ENCODE data around the gene ALPP. TPM values are rescaled to one million over a fixed set of nuclear protein-coding genes. Genes with fewer than 3 reads are reported as not detected.

ALPP gene
- total and polyA plus RNA-seq, 5 donors from 2014 or later, result not detected

DNA sequence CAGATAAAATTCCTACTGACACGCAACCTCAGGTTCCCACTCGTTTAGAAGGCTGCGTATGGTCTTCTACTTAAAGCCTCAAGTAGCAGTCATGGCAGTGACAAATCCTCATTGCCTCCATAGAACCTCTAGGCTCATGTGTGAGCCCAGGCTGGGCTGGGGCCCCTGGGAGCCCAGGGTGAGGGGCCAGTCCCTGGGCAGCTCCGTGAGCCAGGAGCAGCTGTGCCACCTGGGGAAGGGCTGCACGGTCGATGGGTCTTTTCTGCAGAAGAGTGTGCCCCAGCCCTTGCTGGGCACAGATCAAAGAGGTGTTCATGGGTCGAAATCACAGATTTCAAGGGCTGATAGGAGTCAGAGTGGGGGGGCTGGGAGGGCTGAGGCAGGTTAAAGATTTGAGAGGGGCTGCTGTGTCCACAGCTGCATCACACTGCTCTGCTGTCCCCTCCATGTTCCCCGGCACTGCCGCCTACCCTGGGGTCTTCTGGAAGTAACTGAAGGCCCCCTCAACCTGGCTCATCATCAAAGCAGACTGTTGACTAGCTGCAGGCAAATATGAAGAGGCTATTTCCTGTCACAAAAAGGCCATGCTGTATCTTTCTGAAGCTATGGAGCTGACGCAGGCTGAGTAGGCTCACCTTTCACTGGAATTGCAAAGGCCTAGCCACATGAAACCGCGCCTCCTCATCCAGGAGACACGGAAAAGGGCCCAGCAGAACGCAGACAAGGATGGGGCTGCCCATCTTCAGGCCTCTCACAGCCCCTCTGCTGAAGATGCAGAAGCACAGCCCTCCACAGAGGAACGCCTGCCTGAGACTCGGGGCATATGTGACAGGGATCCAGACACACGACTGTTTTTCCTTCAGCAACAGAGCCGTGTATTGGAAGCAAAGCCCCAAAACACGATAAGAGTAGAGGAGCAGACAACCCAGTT is 35.7 kb upstream of the ALPP start:
- Mint-ChIP-seq H3K9me3 (peaks cover 0 to 5% (median 0%) of the 10 kb centered on the region in 7 donors), H3K27ac (no peak overlapping the region), H3K4me1 (peaks cover 0 to 10% (median 3%) of the 10 kb centered on the region in 4 donors), H3K36me3 (no peaks in the 10 kb centered on the region), H3K27me3 (peaks cover 15% of the 10 kb centered on the region), H3K4me3 (no peak overlapping the region)
- Histone ChIP-seq H3K9me3 (ENCODE audit: control insufficient read depth in 2 of 2, low read length in 2 of 2) (no peaks in the 10 kb centered on the region), H3K4me3 (ENCODE audit: low read depth, low read length) (no peak overlapping the region), H3K27me3 (ENCODE audit: control insufficient read depth, insufficient read depth, low read length) (no peaks in the 10 kb centered on the region), H3K36me3 (ENCODE audit: control insufficient read depth, insufficient read depth, low read length) (no peaks in the 10 kb centered on the region), H3K4me1 (ENCODE audit: control insufficient read depth, insufficient read depth, low read length, poor library complexity, severe bottlenecking) (no peaks in the 10 kb centered on the region), H3K27ac (ENCODE audit: insufficient read depth, low read length, poor library complexity, severe bottlenecking) (no peak overlapping the region)
- ATAC-seq (ENCODE audit: low read depth in 2 of 2), result no peak
- no peak for DNase-seq

DNA sequence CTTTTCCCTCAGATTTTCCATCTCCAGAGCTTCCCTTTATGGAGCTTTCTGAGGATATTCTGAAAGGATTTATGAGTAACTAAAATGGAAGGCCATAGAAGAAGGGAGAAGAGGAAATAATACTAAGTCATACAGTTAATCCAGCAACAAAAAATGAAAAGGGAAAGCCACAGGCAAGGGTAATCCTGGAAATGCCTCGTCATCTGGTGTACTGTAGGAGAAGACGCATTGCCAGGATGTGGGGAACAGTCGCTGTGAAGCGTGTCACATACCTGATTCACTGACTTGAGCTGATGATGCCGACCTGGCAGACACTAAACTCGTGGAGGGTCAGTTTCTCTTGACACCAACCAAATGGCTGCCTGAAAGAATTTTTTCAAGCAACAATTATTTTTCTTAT is 34.7 kb upstream of the ALPP start:
- H3K9me3 Mint-ChIP-seq, result peaks cover 0 to 5% (median 0%) of the 10 kb centered on the region in 7 donors

DNA sequence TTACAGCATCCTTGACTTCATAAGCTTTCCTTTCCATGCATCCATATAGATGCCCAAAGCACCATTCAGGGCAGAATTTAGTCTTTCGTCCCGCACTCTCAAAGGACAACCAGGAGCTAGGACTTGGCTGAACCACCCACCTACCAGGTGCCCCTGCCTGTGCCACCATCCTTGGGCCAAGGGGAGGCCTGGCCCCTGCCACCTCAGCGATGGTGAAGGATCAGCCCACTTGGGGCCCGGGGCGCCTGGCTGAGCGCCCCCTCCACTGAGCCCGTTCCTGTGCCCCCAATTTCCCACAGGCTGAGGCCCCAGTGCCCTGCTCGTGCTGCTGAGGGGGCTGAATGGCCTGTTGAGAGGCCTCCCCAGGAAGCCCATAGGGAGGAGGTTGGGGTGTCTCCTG is 33.3 kb upstream of the ALPP start:
- no peak overlapping the region for H3K4me3 Mint-ChIP-seq
- no peaks in the 10 kb centered on the region for H3K36me3 Mint-ChIP-seq
- Histone ChIP-seq H3K36me3 (ENCODE audit: control insufficient read depth, insufficient read depth, low read length) (no peaks in the 10 kb centered on the region), H3K27me3 (ENCODE audit: control insufficient read depth, insufficient read depth, low read length) (peaks cover 3% of the 10 kb centered on the region), H3K4me3 (ENCODE audit: low read depth, low read length) (no peak overlapping the region), H3K4me1 (ENCODE audit: control insufficient read depth, insufficient read depth, low read length, poor library complexity, severe bottlenecking) (peaks cover 9% of the 10 kb centered on the region), H3K9me3 (ENCODE audit: control insufficient read depth in 2 of 2, low read length in 2 of 2) (no peaks in the 10 kb centered on the region), H3K27ac (ENCODE audit: insufficient read depth, low read length, poor library complexity, severe bottlenecking) (no peak overlapping the region)
- H3K9me3 Mint-ChIP-seq, result peaks cover 0 to 5% (median 0%) of the 10 kb centered on the region in 7 donors
- DNase-seq, result no peak
- H3K4me1 Mint-ChIP-seq, result peaks cover 0 to 10% (median 3%) of the 10 kb centered on the region in 4 donors
- H3K27me3 Mint-ChIP-seq, result peaks cover 18% of the 10 kb centered on the region
- H3K27ac Mint-ChIP-seq, result no peak overlapping the region
- ATAC-seq (ENCODE audit: low read depth in 2 of 2), result no peak

More for the DNA sequence above, 34.7 kb upstream of the ALPP start:
- Histone ChIP-seq H3K4me1 (ENCODE audit: control insufficient read depth, insufficient read depth, low read length, poor library complexity, severe bottlenecking) (no peaks in the 10 kb centered on the region), H3K4me3 (ENCODE audit: low read depth, low read length) (no peak overlapping the region), H3K27ac (ENCODE audit: insufficient read depth, low read length, poor library complexity, severe bottlenecking) (no peak overlapping the region), H3K27me3 (ENCODE audit: control insufficient read depth, insufficient read depth, low read length) (no peaks in the 10 kb centered on the region), H3K9me3 (ENCODE audit: control insufficient read depth in 2 of 2, low read length in 2 of 2) (no peaks in the 10 kb centered on the region), H3K36me3 (ENCODE audit: control insufficient read depth, insufficient read depth, low read length) (no peaks in the 10 kb centered on the region)
- H3K27me3 Mint-ChIP-seq, result peaks cover 18% of the 10 kb centered on the region
- no peak overlapping the region for H3K27ac Mint-ChIP-seq
- H3K4me1 Mint-ChIP-seq, result peaks cover 0 to 10% (median 3%) of the 10 kb centered on the region in 4 donors
- DNase-seq (no peak), ATAC-seq (ENCODE audit: low read depth in 2 of 2) (no peak)
- no peak overlapping the region for H3K4me3 Mint-ChIP-seq
- no peaks in the 10 kb centered on the region for H3K36me3 Mint-ChIP-seq

GRCh38 chr2:232347369-232347768 is 31.2 kb upstream of the ALPP start:
- H3K9me3 ChIP-seq (ENCODE audit: control insufficient read depth in 2 of 2, low read length in 2 of 2), result no peaks in the 10 kb centered on the region
- no peaks in the 10 kb centered on the region for H3K36me3 ChIP-seq (ENCODE audit: control insufficient read depth, insufficient read depth, low read length)
- DNase-seq (no peak), ATAC-seq (ENCODE audit: low read depth in 2 of 2) (no peak)
- Mint-ChIP-seq H3K4me3 (no peak overlapping the region), H3K4me1 (peaks cover 0 to 15% (median under 1%) of the 10 kb centered on the region in 4 donors), H3K36me3 (no peaks in the 10 kb centered on the region), H3K27me3 (peaks cover 20% of the 10 kb centered on the region), H3K9me3 (peaks cover 0 to 5% (median 0%) of the 10 kb centered on the region in 7 donors), H3K27ac (no peak overlapping the region)
- peaks cover 24% of the 10 kb centered on the region for H3K4me1 ChIP-seq (ENCODE audit: control insufficient read depth, insufficient read depth, low read length, poor library complexity, severe bottlenecking)
- H3K27ac ChIP-seq (ENCODE audit: insufficient read depth, low read length, poor library complexity, severe bottlenecking), result no peak overlapping the region
- H3K4me3 ChIP-seq (ENCODE audit: low read depth, low read length), result no peak overlapping the region
- H3K27me3 ChIP-seq (ENCODE audit: control insufficient read depth, insufficient read depth, low read length), result peaks cover 4% of the 10 kb centered on the region

DNA sequence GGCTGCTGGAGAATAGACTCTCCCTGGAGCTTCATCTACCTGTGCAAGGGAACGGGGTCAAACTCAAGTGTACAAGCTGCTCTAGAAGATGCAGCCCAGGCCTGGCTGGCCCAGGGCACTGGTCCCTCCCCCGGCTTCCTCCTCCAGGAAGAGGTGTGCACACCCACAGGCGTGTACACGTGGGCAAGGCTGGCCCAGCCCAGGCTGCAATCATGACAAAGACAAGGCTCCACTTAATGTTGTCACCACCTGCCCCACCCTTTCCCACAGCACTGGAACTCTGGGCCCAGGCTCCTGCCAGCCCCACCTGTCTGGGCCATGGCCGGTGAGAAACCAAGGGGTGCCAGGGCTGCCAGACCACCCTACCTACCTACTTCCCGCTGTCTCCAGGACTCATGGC is 29.6 kb upstream of the ALPP start:
- Mint-ChIP-seq H3K36me3 (no peaks in the 10 kb centered on the region), H3K9me3 (peaks cover 0 to 5% (median 0%) of the 10 kb centered on the region in 7 donors), H3K27me3 (peaks cover 25% of the 10 kb centered on the region), H3K4me3 (no peak overlapping the region), H3K4me1 (peaks cover 0 to 6% (median 0%) of the 10 kb centered on the region in 4 donors), H3K27ac (no peak overlapping the region)
- Histone ChIP-seq H3K9me3 (ENCODE audit: control insufficient read depth in 2 of 2, low read length in 2 of 2) (no peaks in the 10 kb centered on the region), H3K4me3 (ENCODE audit: low read depth, low read length) (no peak overlapping the region), H3K27ac (ENCODE audit: insufficient read depth, low read length, poor library complexity, severe bottlenecking) (no peak overlapping the region), H3K27me3 (ENCODE audit: control insufficient read depth, insufficient read depth, low read length) (peaks cover 8% of the 10 kb centered on the region), H3K36me3 (ENCODE audit: control insufficient read depth, insufficient read depth, low read length) (no peaks in the 10 kb centered on the region), H3K4me1 (ENCODE audit: control insufficient read depth, insufficient read depth, low read length, poor library complexity, severe bottlenecking) (peaks cover 26% of the 10 kb centered on the region)
- ATAC-seq (ENCODE audit: low read depth in 2 of 2) (peak in 1 of 2 donors; percentile 43), DNase-seq (peak in 1 of 3 donors; percentile 54)

- no peak overlapping the region for H3K27ac Mint-ChIP-seq
- peaks cover 0 to 2% (median 0%) of the 10 kb centered on the region in 7 donors for H3K9me3 Mint-ChIP-seq
- Histone ChIP-seq H3K36me3 (ENCODE audit: control insufficient read depth, insufficient read depth, low read length) (no peaks in the 10 kb centered on the region), H3K27me3 (ENCODE audit: control insufficient read depth, insufficient read depth, low read length) (peaks cover 8% of the 10 kb centered on the region), H3K27ac (ENCODE audit: insufficient read depth, low read length, poor library complexity, severe bottlenecking) (no peak overlapping the region), H3K4me1 (ENCODE audit: control insufficient read depth, insufficient read depth, low read length, poor library complexity, severe bottlenecking) (peaks cover 26% of the 10 kb centered on the region), H3K9me3 (ENCODE audit: control insufficient read depth in 2 of 2, low read length in 2 of 2) (no peaks in the 10 kb centered on the region), H3K4me3 (ENCODE audit: low read depth, low read length) (no peak overlapping the region)
- no peak overlapping the region for H3K4me3 Mint-ChIP-seq
- H3K27me3 Mint-ChIP-seq, result peaks cover 28% of the 10 kb centered on the region
- no peak for ATAC-seq (ENCODE audit: low read depth in 2 of 2)
- DNase-seq, result no peak
- no peaks in the 10 kb centered on the region for H3K36me3 Mint-ChIP-seq
- peaks cover 0 to 4% (median 0%) of the 10 kb centered on the region in 4 donors for H3K4me1 Mint-ChIP-seq
Observed at GRCh38 chr2:232349546-232349945, 29.0 kb upstream of the ALPP start.

DNA sequence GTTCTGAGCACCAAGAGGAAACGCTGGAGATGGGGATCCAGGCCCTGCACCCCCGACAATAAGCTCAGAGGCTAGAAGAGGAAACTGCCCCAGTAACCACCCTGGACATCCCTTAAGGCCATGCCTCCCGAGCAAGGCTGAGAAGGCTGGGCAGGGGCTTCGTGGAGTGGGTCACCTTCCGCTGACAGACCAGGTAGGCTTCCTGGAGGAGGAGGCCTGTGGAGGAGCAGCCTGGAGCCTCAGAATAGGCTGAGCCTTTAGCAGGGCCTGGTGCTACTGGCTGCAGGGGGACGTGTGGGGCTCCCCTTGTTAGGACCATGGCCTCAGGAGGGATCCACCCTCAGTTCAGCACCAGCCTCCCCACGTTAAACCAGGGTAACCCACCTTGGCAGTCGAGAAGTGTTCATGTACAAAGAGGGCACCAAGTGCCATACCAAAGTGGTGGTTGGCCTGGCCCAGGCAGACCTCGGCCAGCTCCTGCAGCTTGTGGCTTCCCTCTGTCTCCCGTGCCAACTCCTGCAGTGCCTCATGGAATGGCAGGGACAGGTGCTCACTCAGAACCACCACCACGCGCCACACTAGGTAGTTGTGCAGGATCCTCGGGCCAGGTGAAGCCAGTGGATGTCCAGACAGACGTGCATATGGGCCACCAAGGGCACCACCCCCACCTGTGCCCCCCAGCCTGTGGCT is 28.5 kb upstream of the ALPP start:
- Mint-ChIP-seq H3K9me3 (peaks cover 0 to 2% (median 0%) of the 10 kb centered on the region in 7 donors), H3K27me3 (peaks cover 31% of the 10 kb centered on the region), H3K4me1 (peaks cover 0 to 4% (median 0%) of the 10 kb centered on the region in 4 donors), H3K4me3 (no peak overlapping the region), H3K27ac (no peak overlapping the region), H3K36me3 (no peaks in the 10 kb centered on the region)
- H3K4me3 ChIP-seq (ENCODE audit: low read depth, low read length), result no peak overlapping the region
- ATAC-seq (ENCODE audit: low read depth in 2 of 2), result no peak
- no peak for DNase-seq
- no peak overlapping the region for H3K27ac ChIP-seq (ENCODE audit: insufficient read depth, low read length, poor library complexity, severe bottlenecking)
- no peaks in the 10 kb centered on the region for H3K36me3 ChIP-seq (ENCODE audit: control insufficient read depth, insufficient read depth, low read length)
- H3K9me3 ChIP-seq (ENCODE audit: control insufficient read depth in 2 of 2, low read length in 2 of 2), result no peaks in the 10 kb centered on the region
- H3K4me1 ChIP-seq (ENCODE audit: control insufficient read depth, insufficient read depth, low read length, poor library complexity, severe bottlenecking), result peaks cover 26% of the 10 kb centered on the region
- H3K27me3 ChIP-seq (ENCODE audit: control insufficient read depth, insufficient read depth, low read length), result peaks cover 8% of the 10 kb centered on the region
